H1 (cell line): ENCODE results near the gene MAP3K10.

Source experiments
- BACH1 ChIP-seq: IDR thresholded peaks from 2 replicates; pipeline ENCODE4 v1.6.1; 2012; ENCODE audit warnings: low read length, improper control_type of control experiment
- CHD1 ChIP-seq: IDR thresholded peaks from 2 replicates; pipeline ENCODE4 v1.6.1; 2012; ENCODE audit warnings: low read depth, low read length, improper control_type of control experiment
- EZH2 ChIP-seq: fragments of 200-600 bp; sonication (generic); IDR thresholded peaks from 2 replicates; pipeline ENCODE4 v1.7.1; 2012; ENCODE audit warnings: low read depth, mild to moderate bottlenecking, moderate library complexity, low read length, inconsistent platforms; ENCODE audit not compliant: severe bottlenecking
- NRF1 ChIP-seq: IDR thresholded peaks from 2 replicates; pipeline ENCODE4 v1.6.1; 2011; ENCODE audit warnings: mild to moderate bottlenecking, low read depth, low read length, improper control_type of control experiment
- POLR2AphosphoS5 ChIP-seq: IDR thresholded peaks from 2 replicates; pipeline ENCODE4 v1.6.1; 2011; ENCODE audit warnings: low read depth, low read length
- RFX5 ChIP-seq: IDR thresholded peaks from 2 replicates; pipeline ENCODE4 v1.6.1; 2011; ENCODE audit warnings: low read depth, low read length, improper control_type of control experiment, borderline replicate concordance
- SIN3A ChIP-seq, 2 experiments: IDR thresholded peaks in 1 of 2; conservative IDR thresholded peaks in 1 of 2; 2 replicates each; pipeline ENCODE4 v1.6.1; 2011 to 2012; ENCODE audit warnings: low read length in 2 of 2, improper control_type of control experiment in 1 of 2, low read depth in 1 of 2, mild to moderate bottlenecking in 1 of 2
- YY1 ChIP-seq: IDR thresholded peaks from 2 replicates; pipeline ENCODE4 v1.6.1; 2011; ENCODE audit warnings: low read depth, mild to moderate bottlenecking, low read length
- TF ChIP-seq, protein P1 (sequence below), 3 experiments: IDR thresholded peaks; 1 replicate in 2 of 3; 2 replicates in 1 of 3; pipeline versions ENCODE4 v1.5.1 to v1.6.1; 2011; ENCODE audit warnings: low read length in 3 of 3, mild to moderate bottlenecking in 3 of 3, inconsistent platforms in 2 of 3, low read depth in 1 of 3, moderate library complexity in 1 of 3; ENCODE audit not compliant: insufficient read depth in 1 of 3; ENCODE audit errors: control extremely low read depth in 1 of 3
- TF ChIP-seq, protein P2 (sequence below): IDR thresholded peaks from 2 replicates; pipeline ENCODE4 v1.6.1; 2011; ENCODE audit warnings: low read depth, mild to moderate bottlenecking, low read length; ENCODE audit not compliant: insufficient read depth

DNA sequence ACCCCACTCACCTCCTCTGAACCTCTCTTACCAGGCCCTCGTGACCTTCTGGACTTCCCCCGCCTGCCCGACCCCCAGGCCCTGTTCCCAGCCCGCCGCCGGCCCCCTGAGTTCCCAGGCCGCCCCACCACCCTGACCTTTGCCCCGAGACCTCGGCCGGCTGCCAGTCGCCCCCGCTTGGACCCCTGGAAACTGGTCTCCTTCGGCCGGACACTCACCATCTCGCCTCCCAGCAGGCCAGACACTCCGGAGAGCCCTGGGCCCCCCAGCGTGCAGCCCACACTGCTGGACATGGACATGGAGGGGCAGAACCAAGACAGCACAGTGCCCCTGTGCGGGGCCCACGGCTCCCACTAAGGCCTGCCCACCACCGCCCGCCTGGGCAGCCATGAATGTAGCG is 23.7 kb downstream of the MAP3K10 start:
- TF ChIP-seq, protein P1, sequence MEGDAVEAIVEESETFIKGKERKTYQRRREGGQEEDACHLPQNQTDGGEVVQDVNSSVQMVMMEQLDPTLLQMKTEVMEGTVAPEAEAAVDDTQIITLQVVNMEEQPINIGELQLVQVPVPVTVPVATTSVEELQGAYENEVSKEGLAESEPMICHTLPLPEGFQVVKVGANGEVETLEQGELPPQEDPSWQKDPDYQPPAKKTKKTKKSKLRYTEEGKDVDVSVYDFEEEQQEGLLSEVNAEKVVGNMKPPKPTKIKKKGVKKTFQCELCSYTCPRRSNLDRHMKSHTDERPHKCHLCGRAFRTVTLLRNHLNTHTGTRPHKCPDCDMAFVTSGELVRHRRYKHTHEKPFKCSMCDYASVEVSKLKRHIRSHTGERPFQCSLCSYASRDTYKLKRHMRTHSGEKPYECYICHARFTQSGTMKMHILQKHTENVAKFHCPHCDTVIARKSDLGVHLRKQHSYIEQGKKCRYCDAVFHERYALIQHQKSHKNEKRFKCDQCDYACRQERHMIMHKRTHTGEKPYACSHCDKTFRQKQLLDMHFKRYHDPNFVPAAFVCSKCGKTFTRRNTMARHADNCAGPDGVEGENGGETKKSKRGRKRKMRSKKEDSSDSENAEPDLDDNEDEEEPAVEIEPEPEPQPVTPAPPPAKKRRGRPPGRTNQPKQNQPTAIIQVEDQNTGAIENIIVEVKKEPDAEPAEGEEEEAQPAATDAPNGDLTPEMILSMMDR (IDR thresholded peaks at IDR 0.05; ENCODE audit: control extremely low read depth in 1 of 3, insufficient read depth in 1 of 3, low read depth in 1 of 3, low read length in 3 of 3), result no peak
- TF ChIP-seq RFX5 (no peak), CHD1 (no peak), SIN3A (conservative IDR thresholded peaks at IDR 0.05 in 1 of 2, IDR thresholded peaks at IDR 0.05 in 1 of 2; ENCODE audit: low read depth in 1 of 2, low read length in 2 of 2) (no peak), POLR2AphosphoS5 (no peak), EZH2 (no peak), BACH1 (no peak), NRF1 (no peak), YY1 (no peak)
- TF ChIP-seq, protein P2, sequence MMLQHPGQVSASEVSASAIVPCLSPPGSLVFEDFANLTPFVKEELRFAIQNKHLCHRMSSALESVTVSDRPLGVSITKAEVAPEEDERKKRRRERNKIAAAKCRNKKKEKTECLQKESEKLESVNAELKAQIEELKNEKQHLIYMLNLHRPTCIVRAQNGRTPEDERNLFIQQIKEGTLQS, result no peak
